Lower lobe of right lung (tissue), 2 donors: ENCODE measurements around the gene FANCC. TPM values are rescaled to one million over a fixed set of nuclear protein-coding genes. Genes with fewer than 3 reads are reported as not detected.
"Not testable (repeated sequence)": the region's sequence is repeated elsewhere in the genome, so short reads cannot be mapped to it uniquely, and the experiment has no call there.

Experiments
- ATAC-seq, 2 donors: fragments of 200-7000 bp; cut with Tn5 transposase; one replicate each; pipeline ENCODE4 v1.9.1; 2020 to 2022; ENCODE audit warnings: mild to moderate bottlenecking in 2 of 2, moderate library complexity in 2 of 2
- DNase-seq: peaks from one replicate; pipeline ENCODE4 v3.0.0-alpha.2; 2020
- H3K27ac ChIP-seq: fragments of 200-600 bp; one replicate; pipeline ENCODE4 v1.8.0; 2022
- H3K27me3 ChIP-seq: fragments of 200-600 bp; one replicate; pipeline ENCODE4 v1.8.0; 2022; ENCODE audit warnings: low read depth
- H3K36me3 ChIP-seq: fragments of 200-600 bp; one replicate; pipeline ENCODE4 v1.8.0; 2022; ENCODE audit warnings: mild to moderate bottlenecking
- H3K4me1 ChIP-seq: fragments of 200-600 bp; one replicate; pipeline ENCODE4 v1.8.0; 2022
- H3K4me3 ChIP-seq: fragments of 200-600 bp; one replicate; pipeline ENCODE4 v1.8.0; 2022; ENCODE audit warnings: mild to moderate bottlenecking
- H3K9me3 ChIP-seq: fragments of 200-600 bp; one replicate; pipeline ENCODE4 v1.8.0; 2022
- intact Hi-C: fragments of 100-400 bp; cut with DNase I; formaldehyde crosslinking; loops from one replicate; pipeline ENCODE4 v1.11.0; 2022
- total RNA-seq: library from RNA; stranded (reverse); fragmentation: NEBNext Ultra II Directional; extraction: Animal tissue kit (Norgen Biotek cat#: 25700); gene quantifications from one replicate; pipeline ENCODE4 v1.2.1, GENCODE V29; 2021
- TF ChIP-seq, protein P1 (sequence below): fragments of 200-600 bp; IDR thresholded peaks from one replicate; pipeline ENCODE4 v1.8.0; 2022; ENCODE audit warnings: antibody characterized with exemption, mild to moderate bottlenecking
- donor health status: DM: no; HTN: yes; CAD: no; lungs with severe emphysema.

The FANCC gene
- total RNA-seq, 1 donor from 2014 or later: 11.3 TPM

DNA sequence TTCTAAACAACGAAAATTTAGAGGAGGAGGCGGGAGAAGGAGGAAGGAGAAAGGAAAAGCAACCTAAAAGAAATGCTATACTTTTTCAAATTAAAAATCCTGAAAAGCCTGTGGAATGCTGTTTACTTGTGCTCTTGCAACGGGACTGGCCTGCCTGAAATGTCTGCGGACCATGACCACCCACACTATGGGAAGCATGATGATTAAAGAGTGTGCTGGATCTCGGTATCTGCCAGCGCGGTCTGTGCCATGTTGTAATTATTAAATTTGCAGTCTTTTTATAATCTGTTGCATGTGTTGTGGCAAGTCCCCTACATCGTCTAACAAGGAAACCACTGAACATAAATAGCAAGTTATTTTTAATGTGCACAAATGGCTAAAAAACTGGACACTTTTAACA lies 111.4 kb downstream of the FANCC start:
- Histone ChIP-seq H3K36me3 (no peaks in the 10 kb centered on the region), H3K9me3 (no peaks in the 10 kb centered on the region), H3K4me1 (no peaks in the 10 kb centered on the region), H3K4me3 (no peak overlapping the region), H3K27ac (no peak overlapping the region), H3K27me3 (no peaks in the 10 kb centered on the region)
- intact Hi-C loops: no loop called here
- DNase-seq (no peak), ATAC-seq (no peak)
- TF ChIP-seq, protein P1, sequence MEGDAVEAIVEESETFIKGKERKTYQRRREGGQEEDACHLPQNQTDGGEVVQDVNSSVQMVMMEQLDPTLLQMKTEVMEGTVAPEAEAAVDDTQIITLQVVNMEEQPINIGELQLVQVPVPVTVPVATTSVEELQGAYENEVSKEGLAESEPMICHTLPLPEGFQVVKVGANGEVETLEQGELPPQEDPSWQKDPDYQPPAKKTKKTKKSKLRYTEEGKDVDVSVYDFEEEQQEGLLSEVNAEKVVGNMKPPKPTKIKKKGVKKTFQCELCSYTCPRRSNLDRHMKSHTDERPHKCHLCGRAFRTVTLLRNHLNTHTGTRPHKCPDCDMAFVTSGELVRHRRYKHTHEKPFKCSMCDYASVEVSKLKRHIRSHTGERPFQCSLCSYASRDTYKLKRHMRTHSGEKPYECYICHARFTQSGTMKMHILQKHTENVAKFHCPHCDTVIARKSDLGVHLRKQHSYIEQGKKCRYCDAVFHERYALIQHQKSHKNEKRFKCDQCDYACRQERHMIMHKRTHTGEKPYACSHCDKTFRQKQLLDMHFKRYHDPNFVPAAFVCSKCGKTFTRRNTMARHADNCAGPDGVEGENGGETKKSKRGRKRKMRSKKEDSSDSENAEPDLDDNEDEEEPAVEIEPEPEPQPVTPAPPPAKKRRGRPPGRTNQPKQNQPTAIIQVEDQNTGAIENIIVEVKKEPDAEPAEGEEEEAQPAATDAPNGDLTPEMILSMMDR: no peak

DNA sequence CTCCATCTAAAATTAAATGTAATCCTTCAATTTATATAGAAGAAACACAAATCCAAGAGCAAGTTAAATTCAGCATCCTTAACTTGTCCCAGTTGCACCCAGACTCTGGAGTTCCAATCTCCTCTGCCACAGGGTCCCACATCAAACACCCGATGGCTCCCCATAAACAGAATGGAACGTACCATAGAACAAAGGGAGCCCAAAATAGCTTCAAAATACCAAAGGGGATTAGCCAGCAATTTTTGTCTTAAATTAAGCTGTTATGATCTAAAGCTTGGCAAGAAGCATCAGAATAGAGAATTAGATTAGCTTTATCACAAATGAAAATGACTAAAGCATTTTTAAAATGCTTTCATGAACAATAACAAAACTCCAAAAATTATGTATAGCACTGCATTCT lies 112.8 kb downstream of the FANCC start:
- no peak overlapping the region for H3K27ac ChIP-seq
- no peaks in the 10 kb centered on the region for H3K9me3 ChIP-seq
- H3K4me3 ChIP-seq: no peak overlapping the region
- H3K27me3 ChIP-seq: no peaks in the 10 kb centered on the region
- TF ChIP-seq, protein P1: no peak
- no peaks in the 10 kb centered on the region for H3K36me3 ChIP-seq
- intact Hi-C loops: no loop called here
- no peak for ATAC-seq
- DNase-seq: no peak
- no peaks in the 10 kb centered on the region for H3K4me1 ChIP-seq

DNA sequence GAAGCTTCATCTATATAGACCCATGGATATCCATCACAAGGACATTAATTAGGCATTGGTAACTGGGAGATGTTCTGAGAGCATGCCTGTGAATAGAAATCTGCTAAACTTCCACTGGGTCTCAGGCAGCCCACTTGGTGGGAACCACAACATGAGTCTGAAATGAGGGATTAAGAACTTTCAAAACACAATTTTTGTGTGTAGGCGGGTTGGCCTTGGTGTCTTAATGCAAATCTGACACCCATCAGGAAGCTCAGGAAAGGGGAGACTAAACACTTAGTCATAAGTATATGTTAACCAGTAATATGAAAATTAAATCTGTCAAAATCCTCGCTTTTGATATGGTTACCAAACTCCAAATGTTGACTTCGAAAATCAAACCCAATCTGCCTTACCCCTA lies 113.2 kb downstream of the FANCC start:
- no peaks in the 10 kb centered on the region for H3K27me3 ChIP-seq
- H3K4me1 ChIP-seq: no peaks in the 10 kb centered on the region
- no peaks in the 10 kb centered on the region for H3K36me3 ChIP-seq
- TF ChIP-seq, protein P1: no peak
- no peak overlapping the region for H3K27ac ChIP-seq
- DNase-seq (no peak), ATAC-seq (no peak)
- intact Hi-C loops: no loop called here
- no peaks in the 10 kb centered on the region for H3K9me3 ChIP-seq
- H3K4me3 ChIP-seq: no peak overlapping the region

DNA sequence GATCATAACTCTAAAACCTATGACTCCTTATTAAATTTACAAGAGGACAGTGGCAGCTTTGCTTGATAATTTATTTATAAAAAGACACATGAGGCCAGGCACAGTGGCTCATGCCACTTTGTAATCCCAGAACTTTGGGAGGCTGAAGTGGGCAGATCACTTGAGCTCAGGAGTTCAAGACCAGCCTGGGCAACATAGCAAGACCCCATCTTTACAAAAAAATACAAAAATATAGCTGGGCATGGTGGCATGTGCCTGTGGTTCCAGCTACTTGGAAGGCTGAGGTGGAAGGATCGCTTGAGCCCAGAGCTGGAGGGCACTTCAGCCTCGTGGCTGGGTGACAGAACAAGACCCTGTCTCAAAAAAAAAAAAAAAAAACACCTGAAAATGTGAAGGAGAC lies 114.5 kb downstream of the FANCC start:
- H3K4me1 ChIP-seq, ATAC-seq, intact Hi-C loops, H3K36me3 ChIP-seq, H3K27me3 ChIP-seq, DNase-seq, H3K4me3 ChIP-seq, H3K9me3 ChIP-seq, H3K27ac ChIP-seq: not testable (repeated sequence)

DNA sequence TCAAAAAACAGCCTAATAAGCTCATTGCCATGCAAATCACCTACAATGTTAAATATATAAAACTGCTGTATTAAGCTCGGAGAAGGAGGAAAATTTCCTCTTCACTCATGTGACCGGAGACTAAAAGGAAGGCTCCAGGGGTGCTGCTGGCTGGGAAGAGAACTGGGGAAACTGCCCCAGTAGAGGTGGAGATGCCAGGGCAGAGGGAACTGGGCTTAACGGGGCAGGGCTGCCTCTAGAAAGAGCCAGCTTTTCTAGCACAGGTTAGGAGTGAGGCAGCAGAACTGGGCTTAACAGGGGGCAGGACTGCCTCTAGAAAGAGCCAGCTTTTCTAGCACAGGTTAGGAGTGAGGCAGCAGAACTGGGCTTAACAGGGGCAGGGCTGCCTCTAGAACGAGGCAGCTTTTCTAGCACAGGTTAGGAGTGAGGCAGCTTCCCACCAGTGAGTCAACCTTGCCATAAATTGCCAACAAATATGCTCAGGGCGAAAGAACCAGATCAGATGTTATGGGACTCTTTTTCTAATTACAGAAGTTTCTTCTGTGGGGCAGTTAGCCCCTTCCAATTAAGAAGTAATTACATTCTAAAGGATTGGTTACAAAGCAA lies 115.3 kb downstream of the FANCC start:
- intact Hi-C loops: no loop called here
- peaks cover 3% of the 10 kb centered on the region for H3K4me1 ChIP-seq
- no peaks in the 10 kb centered on the region for H3K36me3 ChIP-seq
- H3K4me3 ChIP-seq: no peak overlapping the region
- DNase-seq (no peak), ATAC-seq (no peak)
- H3K27ac ChIP-seq: no peak overlapping the region
- H3K27me3 ChIP-seq: no peaks in the 10 kb centered on the region
- TF ChIP-seq, protein P1: no peak
- H3K9me3 ChIP-seq: no peaks in the 10 kb centered on the region

DNA sequence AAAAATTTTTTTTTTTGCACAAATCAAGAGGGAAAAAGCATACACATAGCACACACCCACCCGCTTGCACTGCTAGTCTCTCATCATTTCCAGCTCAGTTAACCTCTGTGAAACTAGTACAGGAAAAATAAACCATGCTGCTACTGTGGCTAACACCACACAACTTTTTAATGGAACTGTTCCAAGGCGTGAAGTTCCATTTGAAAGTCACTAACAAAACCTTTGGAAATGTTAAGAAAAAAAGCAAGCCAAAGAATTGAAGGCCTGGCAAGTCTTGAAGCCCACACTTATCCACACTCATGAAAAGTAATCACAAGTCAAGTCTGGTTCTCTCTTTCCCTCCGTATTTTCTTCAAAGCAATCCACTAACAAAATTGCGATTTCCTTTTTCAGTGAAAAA lies 116.3 kb downstream of the FANCC start:
- H3K9me3 ChIP-seq: no peaks in the 10 kb centered on the region
- no peaks in the 10 kb centered on the region for H3K36me3 ChIP-seq
- peaks cover 3% of the 10 kb centered on the region for H3K4me1 ChIP-seq
- DNase-seq (no peak), ATAC-seq (no peak)
- TF ChIP-seq, protein P1: no peak
- H3K27me3 ChIP-seq: no peaks in the 10 kb centered on the region
- no peak overlapping the region for H3K4me3 ChIP-seq
- intact Hi-C loops: no loop called here
- H3K27ac ChIP-seq: no peak overlapping the region
